Sigmoid colon (tissue), 7 donors: ENCODE data around the gene GGTLC1. TPM values are rescaled to one million over a fixed set of nuclear protein-coding genes. Genes with fewer than 3 reads are reported as not detected.

Experiments
- DNase-seq: peaks from one replicate; pipeline ENCODE4 v3.0.0-alpha.2; 2019
- H3K27ac ChIP-seq, 4 donors: fragments of 200-600 bp; sonication (generic); one replicate each; pipeline ENCODE4 v1.5.1; 2016 to 2019; ENCODE audit warnings: mild to moderate bottlenecking in 1 of 4
- H3K27me3 ChIP-seq, 3 donors: fragments of 200-600 bp; sonication (generic); one replicate each; pipeline ENCODE4 v1.5.1; 2019; ENCODE audit warnings: mild to moderate bottlenecking in 1 of 3
- H3K36me3 ChIP-seq, 4 donors: fragments of 200-600 bp; sonication (generic); one replicate each; pipeline ENCODE4 v1.5.1; 2016 to 2019
- H3K4me1 ChIP-seq, 4 donors: fragments of 200-600 bp; sonication (generic); one replicate each; pipeline ENCODE4 v1.5.1; 2017 to 2019
- H3K4me3 ChIP-seq, 4 donors: fragments of 200-600 bp; sonication (generic); one replicate each; pipeline ENCODE4 v1.5.1; 2017 to 2019; ENCODE audit warnings: mild to moderate bottlenecking in 2 of 4, moderate library complexity in 1 of 4
- H3K9me3 ChIP-seq, 4 donors: fragments of 200-600 bp in 3 of 4; sonication (generic) in 3 of 4; one replicate each; pipeline versions ENCODE4 v1.5.1 to v1.6.1; 2013 to 2019
- CTCF ChIP-seq, 4 experiments: fragments of 450-650 bp in 3 of 4; fragments of 200-600 bp in 1 of 4; IDR thresholded peaks; one replicate each; pipeline ENCODE4 v1.5.1; 2016 to 2019; ENCODE audit warnings: antibody characterized with exemption in 4 of 4, mild to moderate bottlenecking in 3 of 4, moderate library complexity in 2 of 4
- EP300 ChIP-seq, 4 donors: sonication (generic); formaldehyde crosslinking; IDR thresholded peaks; one replicate each; pipeline ENCODE4 v1.6.1; 2017; ENCODE audit warnings: antibody characterized with exemption in 4 of 4
- POLR2A ChIP-seq, 2 donors: fragments of 450-650 bp; IDR thresholded peaks; one replicate each; pipeline ENCODE4 v1.6.1; 2016; ENCODE audit warnings: antibody characterized with exemption in 2 of 2, mild to moderate bottlenecking in 2 of 2, moderate library complexity in 2 of 2
- POLR2AphosphoS5 ChIP-seq, 4 donors: sonication (generic); formaldehyde crosslinking; IDR thresholded peaks; one replicate each; pipeline ENCODE4 v1.6.1; 2017; ENCODE audit warnings: antibody characterized with exemption in 4 of 4
- WGBS, 2 donors: extraction: QIAGEN DNeasy Blood & Tissue Kit; methylation state at CpG; one replicate each; pipeline ENCODE4 v1.1.7; 2013; 5-methylcytosine and 5-hydroxymethylcytosine counted together
- intact Hi-C: fragments of 100-400 bp; cut with DNase I; formaldehyde crosslinking; loops from one replicate; pipeline ENCODE4 v1.15.1; 2023
- polyA plus RNA-seq, 3 donors: library from polyadenylated mRNA; stranded (reverse); fragments of 200-250 nt; gene quantifications; one replicate each; pipeline ENCODE4 v1.2.3, GENCODE V29; 2013
- total RNA-seq, 4 donors: library from RNA; depleted of rRNA; stranded (reverse); fragments of >200 nt; gene quantifications; one replicate each; pipeline ENCODE4 v1.1.0, GENCODE V29; 2016
- donor health status: healthy with polysubstance abuse.
- donor health status: Bipolar disorder and iron deficiency.
- donor health status: healthy.

GGTLC1 gene
- total and polyA plus RNA-seq, 7 donors, result not detected

GRCh38 chr20:23954008-23954745, 34.4 kb downstream of the GGTLC1 start:
- no peak overlapping the region for H3K4me3 ChIP-seq
- intact Hi-C loops, result no loop called here
- no peaks in the 10 kb centered on the region for H3K36me3 ChIP-seq
- no peaks in the 10 kb centered on the region for H3K4me1 ChIP-seq
- H3K27me3 ChIP-seq, result peaks cover 0 to 6% (median 0%) of the 10 kb centered on the region in 3 donors
- 53 to 62% methylated on average over 13 of the region's 13 CpGs for WGBS, 2 donors
- no peak overlapping the region for H3K27ac ChIP-seq
- no peak for DNase-seq
- H3K9me3 ChIP-seq, result no peaks in the 10 kb centered on the region
- TF ChIP-seq CTCF (IDR thresholded peaks at IDR 0.05) (no peak), POLR2A (IDR thresholded peaks at IDR 0.05) (no peak), EP300 (IDR thresholded peaks at IDR 0.05) (no peak), POLR2AphosphoS5 (IDR thresholded peaks at IDR 0.05) (no peak)

- no peaks in the 10 kb centered on the region for H3K27me3 ChIP-seq
- 50 to 62% methylated on average over 3 of the region's 3 CpGs for WGBS, 2 donors
- no peak overlapping the region for H3K27ac ChIP-seq
- H3K36me3 ChIP-seq, result no peaks in the 10 kb centered on the region
- H3K4me1 ChIP-seq, result no peaks in the 10 kb centered on the region
- no peak for DNase-seq
- H3K4me3 ChIP-seq, result no peak overlapping the region
- intact Hi-C loops, result no loop called here
- no peaks in the 10 kb centered on the region for H3K9me3 ChIP-seq
- TF ChIP-seq CTCF (IDR thresholded peaks at IDR 0.05) (no peak), POLR2AphosphoS5 (IDR thresholded peaks at IDR 0.05) (no peak), POLR2A (IDR thresholded peaks at IDR 0.05) (no peak), EP300 (IDR thresholded peaks at IDR 0.05) (no peak)
These were observed 42.4 kb downstream of the GGTLC1 start for GRCh38 chr20:23946206-23946605.

GRCh38 chr20:23943304-23943703, 45.3 kb downstream of the GGTLC1 start:
- intact Hi-C loops, result no loop called here
- 85 to 90% methylated on average over 5 of the region's 5 CpGs for WGBS, 2 donors

GRCh38 chr20:23939641-23940040, 48.9 kb downstream of the GGTLC1 start:
- no peaks in the 10 kb centered on the region for H3K4me1 ChIP-seq
- no peaks in the 10 kb centered on the region for H3K9me3 ChIP-seq
- DNase-seq, result no peak
- intact Hi-C loops, result no loop called here
- H3K4me3 ChIP-seq, result no peak overlapping the region
- no peaks in the 10 kb centered on the region for H3K27me3 ChIP-seq
- H3K36me3 ChIP-seq, result no peaks in the 10 kb centered on the region
- no peak overlapping the region for H3K27ac ChIP-seq
- TF ChIP-seq CTCF (IDR thresholded peaks at IDR 0.05) (no peak), EP300 (IDR thresholded peaks at IDR 0.05) (no peak), POLR2AphosphoS5 (IDR thresholded peaks at IDR 0.05) (no peak), POLR2A (IDR thresholded peaks at IDR 0.05) (no peak)

More at GRCh38 chr20:23943304-23943703, 45.3 kb downstream of the GGTLC1 start:
- Histone ChIP-seq H3K9me3 (no peaks in the 10 kb centered on the region), H3K4me3 (no peak overlapping the region), H3K27ac (no peak overlapping the region), H3K4me1 (no peaks in the 10 kb centered on the region), H3K27me3 (no peaks in the 10 kb centered on the region), H3K36me3 (no peaks in the 10 kb centered on the region)
- TF ChIP-seq CTCF (IDR thresholded peaks at IDR 0.05) (no peak), POLR2AphosphoS5 (IDR thresholded peaks at IDR 0.05) (no peak), POLR2A (IDR thresholded peaks at IDR 0.05) (no peak), EP300 (IDR thresholded peaks at IDR 0.05) (no peak)
- DNase-seq, result no peak

- 45 to 68% methylated on average over 2 of the region's 2 CpGs for WGBS, 2 donors
- intact Hi-C loops, result no loop called here
These were observed 49.5 kb downstream of the GGTLC1 start for GRCh38 chr20:23939063-23939462.

More at GRCh38 chr20:23939063-23939462, 49.5 kb downstream of the GGTLC1 start:
- TF ChIP-seq EP300 (IDR thresholded peaks at IDR 0.05) (no peak), POLR2A (IDR thresholded peaks at IDR 0.05) (no peak), POLR2AphosphoS5 (IDR thresholded peaks at IDR 0.05) (no peak), CTCF (IDR thresholded peaks at IDR 0.05) (no peak)
- no peak for DNase-seq
- Histone ChIP-seq H3K36me3 (no peaks in the 10 kb centered on the region), H3K4me3 (no peak overlapping the region), H3K27me3 (no peaks in the 10 kb centered on the region), H3K27ac (no peak overlapping the region), H3K4me1 (no peaks in the 10 kb centered on the region), H3K9me3 (no peaks in the 10 kb centered on the region)
